Measurements from ENCODE around the gene PPIP5K1. TPM values are rescaled to one million over a fixed set of nuclear protein-coding genes. Genes with fewer than 3 reads are reported as not detected.

The PPIP5K1 gene
- total and polyA plus RNA-seq, 2 donors from 2014 or later = 7.7 to 64.6 TPM

DNA sequence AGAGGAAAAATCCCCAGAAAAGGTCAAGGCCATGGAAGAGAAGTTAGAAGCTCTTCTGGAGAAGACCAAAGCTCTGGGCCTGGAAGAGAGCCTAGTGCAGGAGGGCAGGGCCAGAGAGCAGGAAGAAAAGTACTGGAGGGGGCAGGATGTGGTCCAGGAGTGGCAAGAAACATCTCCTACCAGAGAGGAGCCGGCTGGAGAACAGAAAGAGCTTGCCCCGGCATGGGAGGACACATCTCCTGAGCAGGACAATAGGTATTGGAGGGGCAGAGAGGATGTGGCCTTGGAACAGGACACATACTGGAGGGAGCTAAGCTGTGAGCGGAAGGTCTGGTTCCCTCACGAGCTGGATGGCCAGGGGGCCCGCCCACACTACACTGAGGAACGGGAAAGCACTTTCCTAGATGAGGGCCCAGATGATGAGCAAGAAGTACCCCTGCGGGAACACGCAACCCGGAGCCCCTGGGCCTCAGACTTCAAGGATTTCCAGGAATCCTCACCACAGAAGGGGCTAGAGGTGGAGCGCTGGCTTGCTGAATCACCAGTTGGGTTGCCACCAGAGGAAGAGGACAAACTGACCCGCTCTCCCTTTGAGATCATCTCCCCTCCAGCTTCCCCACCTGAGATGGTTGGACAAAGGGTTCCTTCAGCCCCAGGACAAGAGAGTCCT lies 63.6 kb downstream of the PPIP5K1 start:
- H3K27ac ChIP-seq (ENCODE audit: low read depth in 2 of 2, low read length in 2 of 2) = no peak overlapping the region
- DNase-seq (no peak), FAIRE-seq (no peak)
- no peaks in the 10 kb centered on the region for H3K9me3 ChIP-seq (ENCODE audit: control insufficient read depth in 2 of 3, insufficient read depth in 1 of 3, low read length in 3 of 3)
- H3K4me1 ChIP-seq (ENCODE audit: control insufficient read depth in 2 of 3, insufficient read depth in 2 of 3, low read depth in 1 of 3, low read length in 3 of 3) = no peaks in the 10 kb centered on the region
- H3K36me3 ChIP-seq (ENCODE audit: control insufficient read depth in 2 of 3, insufficient read depth in 3 of 3, low read length in 3 of 3) = peaks cover 0 to 2% (median 0%) of the 10 kb centered on the region in 3 donors
- no peak for TF ChIP-seq CTCF (IDR thresholded peaks at IDR 0.05; ENCODE audit: borderline replicate concordance, extremely low read depth, insufficient read depth)
- H3K9ac ChIP-seq (ENCODE audit: low read length in 3 of 3) = no peak overlapping the region
- no peaks in the 10 kb centered on the region for H3K27me3 ChIP-seq (ENCODE audit: control insufficient read depth, insufficient read depth, low read length)
- intact Hi-C loops (cut with DNase I) = no loop called here
- no peak overlapping the region for H3K4me3 ChIP-seq (ENCODE audit: low read length in 3 of 3)

- no peaks in the 10 kb centered on the region for H3K27me3 ChIP-seq (ENCODE audit: control insufficient read depth, insufficient read depth, low read length)
- FAIRE-seq = no peak
- intact Hi-C loops (cut with DNase I) = no loop called here
- no peaks in the 10 kb centered on the region for H3K4me1 ChIP-seq (ENCODE audit: control insufficient read depth in 2 of 3, insufficient read depth in 2 of 3, low read depth in 1 of 3, low read length in 3 of 3)
- no peaks in the 10 kb centered on the region for H3K9me3 ChIP-seq (ENCODE audit: control insufficient read depth in 2 of 3, insufficient read depth in 1 of 3, low read length in 3 of 3)
- no peak for TF ChIP-seq CTCF (IDR thresholded peaks at IDR 0.05; ENCODE audit: borderline replicate concordance, extremely low read depth, insufficient read depth)
- no peak overlapping the region for H3K9ac ChIP-seq (ENCODE audit: low read length in 3 of 3)
- H3K27ac ChIP-seq (ENCODE audit: low read depth in 2 of 2, low read length in 2 of 2) = no peak overlapping the region
- H3K36me3 ChIP-seq (ENCODE audit: control insufficient read depth in 2 of 3, insufficient read depth in 3 of 3, low read length in 3 of 3) = peaks cover 0 to 6% (median 3%) of the 10 kb centered on the region in 3 donors
- DNase-seq = no peak
- no peak overlapping the region for H3K4me3 ChIP-seq (ENCODE audit: low read length in 3 of 3)
These were observed 64.9 kb downstream of the PPIP5K1 start for GRCh38 chr15:43525131-43525530.

GRCh38 chr15:43524254-43524845 lies 65.7 kb downstream of the PPIP5K1 start:
- DNase-seq (no peak), FAIRE-seq (no peak)
- H3K27ac ChIP-seq (ENCODE audit: low read depth in 2 of 2, low read length in 2 of 2) = no peak overlapping the region
- no peak overlapping the region for H3K9ac ChIP-seq (ENCODE audit: low read length in 3 of 3)
- peaks cover 0 to 6% (median 3%) of the 10 kb centered on the region in 3 donors for H3K36me3 ChIP-seq (ENCODE audit: control insufficient read depth in 2 of 3, insufficient read depth in 3 of 3, low read length in 3 of 3)
- no peaks in the 10 kb centered on the region for H3K4me1 ChIP-seq (ENCODE audit: control insufficient read depth in 2 of 3, insufficient read depth in 2 of 3, low read depth in 1 of 3, low read length in 3 of 3)
- intact Hi-C loops (cut with DNase I) = no loop called here
- no peak for TF ChIP-seq CTCF (IDR thresholded peaks at IDR 0.05; ENCODE audit: borderline replicate concordance, extremely low read depth, insufficient read depth)
- H3K9me3 ChIP-seq (ENCODE audit: control insufficient read depth in 2 of 3, insufficient read depth in 1 of 3, low read length in 3 of 3) = no peaks in the 10 kb centered on the region
- no peaks in the 10 kb centered on the region for H3K27me3 ChIP-seq (ENCODE audit: control insufficient read depth, insufficient read depth, low read length)
- H3K4me3 ChIP-seq (ENCODE audit: low read length in 3 of 3) = no peak overlapping the region
